Endodermal cell (in vitro differentiated cells): ENCODE data around the gene BRME1. TPM values are rescaled to one million over a fixed set of nuclear protein-coding genes. Genes with fewer than 3 reads are reported as not detected.
A peak's percentile ranks its signal among the peaks of the same experiment; 100 is the strongest.

Experiments
- DNase-seq: peaks from one replicate; pipeline ENCODE4 v3.0.0-alpha.2; 2017
- H3K27ac ChIP-seq: 2 replicates; pipeline ENCODE4 v1.5.1; 2013; ENCODE audit warnings: mild to moderate bottlenecking, low read depth, low read length, moderate library complexity
- H3K27me3 ChIP-seq: 2 replicates; pipeline ENCODE4 v1.6.1; 2013; ENCODE audit warnings: mild to moderate bottlenecking, low read length, moderate library complexity; ENCODE audit not compliant: insufficient read depth, control insufficient read depth, poor library complexity, severe bottlenecking
- H3K36me3 ChIP-seq: 2 replicates; pipeline ENCODE4 v1.7.0; 2013; ENCODE audit warnings: mild to moderate bottlenecking, low read length, moderate library complexity; ENCODE audit not compliant: control insufficient read depth, insufficient read depth
- H3K4me1 ChIP-seq: one replicate; pipeline ENCODE4 v1.7.0; 2013; ENCODE audit warnings: low read length; ENCODE audit not compliant: control insufficient read depth, insufficient read depth
- H3K4me3 ChIP-seq: 2 replicates; pipeline ENCODE4 v1.5.1; 2013; ENCODE audit warnings: mild to moderate bottlenecking, low read length, moderate library complexity
- H3K9ac ChIP-seq: 2 replicates; pipeline ENCODE4 v1.6.1; 2013; ENCODE audit warnings: mild to moderate bottlenecking, low read length, moderate library complexity; ENCODE audit not compliant: poor library complexity, severe bottlenecking; ENCODE audit errors: extremely low read depth
- H3K9me3 ChIP-seq: 2 replicates; pipeline ENCODE4 v1.6.1; 2013; ENCODE audit warnings: mild to moderate bottlenecking, low read length, moderate library complexity; ENCODE audit not compliant: control insufficient read depth
- H3K27ac Mint-ChIP-seq: 2 replicates; pipeline ENCODE4 v1.8.0; 2020; ENCODE audit warnings: mixed read lengths
- H3K27me3 Mint-ChIP-seq: 2 replicates; pipeline ENCODE4 v1.8.0; 2021; ENCODE audit warnings: mild to moderate bottlenecking, mixed read lengths; ENCODE audit not compliant: insufficient read depth
- H3K36me3 Mint-ChIP-seq: 2 replicates; pipeline ENCODE4 v1.8.0; 2020; ENCODE audit warnings: low read depth, mixed read lengths
- H3K4me1 Mint-ChIP-seq: 2 replicates; pipeline ENCODE4 v1.8.0; 2020; ENCODE audit warnings: mixed read lengths
- H3K4me3 Mint-ChIP-seq: 2 replicates; pipeline ENCODE4 v1.8.0; 2020; ENCODE audit warnings: mild to moderate bottlenecking, moderate library complexity, mixed read lengths
- H3K9me3 Mint-ChIP-seq: 2 replicates; pipeline ENCODE4 v1.8.0; 2020; ENCODE audit warnings: mild to moderate bottlenecking, mixed read lengths
- WGBS, 2 experiments: methylation state at CpG; one replicate each; pipeline versions ENCODE4 v1.1.5 to v1.1.7; 2013; ENCODE audit warnings: missing lambda C conversion rate in 2 of 2, mixed read lengths in 1 of 2; ENCODE audit not compliant: insufficient coverage in 1 of 2, insufficient read length in 1 of 2; 5-methylcytosine and 5-hydroxymethylcytosine counted together
- total RNA-seq, 2 donors: library from RNA; stranded (reverse); fragmentation: NEBNext Ultra II Directional in 1 of 2; extraction: Animal tissue kit (Norgen Biotek cat#: 25700) in 1 of 2; gene quantifications; 2 replicates in 1 of 2; 3 replicates in 1 of 2; pipeline ENCODE4 v1.2.1, GENCODE V29; 2021
- TF ChIP-seq, protein P1 (sequence below): fragments of 200-600 bp; sonication (generic); conservative IDR thresholded peaks from 2 replicates; pipeline ENCODE4 v1.5.0; 2021; ENCODE audit warnings: antibody characterized with exemption, mild to moderate bottlenecking

The BRME1 gene
- total RNA-seq, 2 donors from 2014 or later: 4.4 to 7.4 TPM

DNA sequence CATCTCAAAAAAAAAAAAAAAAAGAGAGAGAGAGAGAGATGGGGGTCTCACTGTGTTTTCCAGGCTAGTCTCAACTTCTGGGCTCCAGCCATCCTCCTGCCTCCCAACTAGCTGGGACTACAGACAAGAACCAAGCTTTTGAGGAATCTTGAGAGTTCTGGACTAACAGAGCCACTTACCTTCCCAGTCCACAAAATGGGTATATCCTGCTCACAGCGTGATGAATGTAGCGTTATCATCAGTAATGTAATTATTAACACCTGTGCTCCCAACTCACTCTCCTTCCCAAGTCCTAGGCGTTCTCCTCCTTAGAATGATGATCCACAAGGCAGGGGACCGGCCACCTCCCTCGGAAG, 33.6 kb downstream of the BRME1 start:
- 39% methylated on average over 5 of the region's 5 CpGs; no CpG with 5 or more reads in 1 of the 2 experiments for WGBS, 2 experiments
- TF ChIP-seq, protein P1, sequence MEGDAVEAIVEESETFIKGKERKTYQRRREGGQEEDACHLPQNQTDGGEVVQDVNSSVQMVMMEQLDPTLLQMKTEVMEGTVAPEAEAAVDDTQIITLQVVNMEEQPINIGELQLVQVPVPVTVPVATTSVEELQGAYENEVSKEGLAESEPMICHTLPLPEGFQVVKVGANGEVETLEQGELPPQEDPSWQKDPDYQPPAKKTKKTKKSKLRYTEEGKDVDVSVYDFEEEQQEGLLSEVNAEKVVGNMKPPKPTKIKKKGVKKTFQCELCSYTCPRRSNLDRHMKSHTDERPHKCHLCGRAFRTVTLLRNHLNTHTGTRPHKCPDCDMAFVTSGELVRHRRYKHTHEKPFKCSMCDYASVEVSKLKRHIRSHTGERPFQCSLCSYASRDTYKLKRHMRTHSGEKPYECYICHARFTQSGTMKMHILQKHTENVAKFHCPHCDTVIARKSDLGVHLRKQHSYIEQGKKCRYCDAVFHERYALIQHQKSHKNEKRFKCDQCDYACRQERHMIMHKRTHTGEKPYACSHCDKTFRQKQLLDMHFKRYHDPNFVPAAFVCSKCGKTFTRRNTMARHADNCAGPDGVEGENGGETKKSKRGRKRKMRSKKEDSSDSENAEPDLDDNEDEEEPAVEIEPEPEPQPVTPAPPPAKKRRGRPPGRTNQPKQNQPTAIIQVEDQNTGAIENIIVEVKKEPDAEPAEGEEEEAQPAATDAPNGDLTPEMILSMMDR: no peak
- Histone ChIP-seq H3K27ac (no peak overlapping the region), H3K36me3 (no peaks in the 10 kb centered on the region), H3K9ac (no peak overlapping the region), H3K9me3 (no peaks in the 10 kb centered on the region), H3K4me1 (no peaks in the 10 kb centered on the region), H3K4me3 (no peak overlapping the region), H3K27me3 (peaks cover 41% of the 10 kb centered on the region)
- Mint-ChIP-seq H3K4me1 (peaks cover 8% of the 10 kb centered on the region), H3K4me3 (peak overlapping the region; percentile 63), H3K27me3 (peaks cover 78% of the 10 kb centered on the region), H3K36me3 (no peaks in the 10 kb centered on the region), H3K9me3 (no peaks in the 10 kb centered on the region), H3K27ac (no peak overlapping the region)
- no peak for DNase-seq

DNA sequence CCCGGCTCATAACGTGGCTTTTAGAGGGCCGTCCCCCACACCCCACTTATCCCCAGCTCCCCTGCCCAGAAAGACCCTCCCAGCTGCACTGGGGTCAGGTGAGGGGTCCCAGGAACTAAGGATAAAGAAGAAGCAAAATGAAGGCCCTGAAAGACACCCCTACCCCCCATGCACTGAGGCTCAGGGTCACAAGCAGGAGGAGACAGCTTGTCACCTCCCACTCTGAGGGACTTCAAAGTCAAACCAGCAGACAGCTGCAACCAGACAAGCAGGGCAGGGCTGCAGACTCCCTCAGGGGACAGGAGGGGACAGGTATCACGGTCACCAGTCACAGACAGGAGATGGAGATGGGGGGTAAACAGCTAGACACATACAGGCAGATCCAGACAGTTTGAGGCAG, 35.0 kb downstream of the BRME1 start:
- no peaks in the 10 kb centered on the region for H3K36me3 ChIP-seq
- no peaks in the 10 kb centered on the region for H3K9me3 ChIP-seq
- H3K4me1 Mint-ChIP-seq: peaks cover 8% of the 10 kb centered on the region
- no peak overlapping the region for H3K4me3 ChIP-seq
- no peak overlapping the region for H3K27ac ChIP-seq
- peaks cover 50% of the 10 kb centered on the region for H3K27me3 ChIP-seq
- H3K9ac ChIP-seq: no peak overlapping the region
- no peaks in the 10 kb centered on the region for H3K36me3 Mint-ChIP-seq
- H3K27ac Mint-ChIP-seq: no peak overlapping the region
- no peaks in the 10 kb centered on the region for H3K4me1 ChIP-seq
- no peak overlapping the region for H3K4me3 Mint-ChIP-seq
- H3K27me3 Mint-ChIP-seq: peaks cover 86% of the 10 kb centered on the region
- H3K9me3 Mint-ChIP-seq: no peaks in the 10 kb centered on the region
- WGBS, 2 experiments: 78 to 91% methylated on average over 1 to 4 of the region's 4 CpGs
- DNase-seq: no peak
- TF ChIP-seq, protein P1: no peak

DNA sequence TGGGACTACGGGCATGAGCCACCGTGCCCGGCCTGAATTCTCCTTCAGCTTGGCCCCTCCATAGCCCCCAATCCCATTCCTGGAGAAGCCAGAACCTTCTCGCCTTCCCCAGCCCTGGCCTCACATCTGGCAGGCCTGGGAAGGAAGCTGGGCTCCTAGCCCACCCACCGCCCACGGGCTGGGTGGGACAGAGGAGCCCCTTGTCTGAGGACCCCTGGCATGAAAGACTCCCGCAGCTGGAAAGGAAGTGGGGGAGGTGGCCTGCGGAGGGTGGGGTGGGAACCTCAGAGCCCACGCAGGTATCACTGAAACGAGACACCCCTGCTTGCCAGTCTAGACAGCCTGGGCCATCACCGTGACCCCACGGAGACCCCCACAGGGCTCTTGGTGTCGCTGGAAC, 36.6 kb downstream of the BRME1 start:
- Mint-ChIP-seq H3K4me1 (peaks cover 6% of the 10 kb centered on the region), H3K9me3 (no peaks in the 10 kb centered on the region), H3K27me3 (peaks cover 76% of the 10 kb centered on the region), H3K4me3 (no peak overlapping the region), H3K27ac (no peak overlapping the region), H3K36me3 (no peaks in the 10 kb centered on the region)
- TF ChIP-seq, protein P1: no peak
- H3K9me3 ChIP-seq: no peaks in the 10 kb centered on the region
- H3K9ac ChIP-seq: no peak overlapping the region
- peaks cover 58% of the 10 kb centered on the region for H3K27me3 ChIP-seq
- WGBS, 2 experiments: 88 to 89% methylated on average over 8 to 13 of the region's 13 CpGs
- no peaks in the 10 kb centered on the region for H3K36me3 ChIP-seq
- no peak overlapping the region for H3K27ac ChIP-seq
- no peak overlapping the region for H3K4me3 ChIP-seq
- no peak for DNase-seq
- no peaks in the 10 kb centered on the region for H3K4me1 ChIP-seq
